ENCODE results near the gene PPP6R1. TPM values are rescaled to one million over a fixed set of nuclear protein-coding genes. Genes with fewer than 3 reads are reported as not detected.

The PPP6R1 gene
- total and polyA plus RNA-seq, 2 of the 13 experiments (the other 11 are each of a cell fraction or from before 2014, with no cell fraction given), result 25.8 to 54.0 TPM

DNA sequence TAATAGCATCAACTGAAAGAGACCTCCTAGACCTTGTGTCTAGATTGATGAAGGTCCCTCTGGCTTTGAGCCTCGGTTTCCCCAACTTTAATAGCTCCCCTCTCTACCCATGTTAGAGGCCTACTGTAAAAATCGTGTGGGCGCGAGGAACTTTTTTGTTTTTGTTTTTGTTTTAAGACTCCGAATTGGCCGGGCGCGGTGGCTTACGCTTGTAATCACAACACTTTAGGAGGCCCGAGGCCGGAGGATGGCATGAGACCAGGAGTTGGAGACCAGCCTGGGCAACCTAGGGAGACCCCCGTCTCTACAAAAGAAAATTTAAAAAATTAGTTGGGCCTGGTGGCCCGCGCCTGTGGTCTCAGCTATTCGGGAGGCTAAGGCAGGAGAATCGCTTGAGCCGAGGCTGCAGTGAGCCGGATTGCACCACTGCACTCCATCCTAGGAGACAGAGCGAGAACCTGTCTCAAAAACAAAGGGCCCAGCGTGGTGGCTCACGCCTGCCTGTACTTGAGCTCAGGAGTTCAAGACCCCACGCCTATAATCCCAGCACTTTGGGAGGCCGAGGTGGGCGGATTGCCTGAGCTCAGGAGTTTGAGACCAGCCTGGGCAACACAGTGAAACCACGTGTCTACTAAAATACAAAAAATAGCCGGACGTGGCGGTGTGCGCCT is 858 bp upstream of the PPP6R1 start (continued):
- TF ChIP-seq, protein P1, sequence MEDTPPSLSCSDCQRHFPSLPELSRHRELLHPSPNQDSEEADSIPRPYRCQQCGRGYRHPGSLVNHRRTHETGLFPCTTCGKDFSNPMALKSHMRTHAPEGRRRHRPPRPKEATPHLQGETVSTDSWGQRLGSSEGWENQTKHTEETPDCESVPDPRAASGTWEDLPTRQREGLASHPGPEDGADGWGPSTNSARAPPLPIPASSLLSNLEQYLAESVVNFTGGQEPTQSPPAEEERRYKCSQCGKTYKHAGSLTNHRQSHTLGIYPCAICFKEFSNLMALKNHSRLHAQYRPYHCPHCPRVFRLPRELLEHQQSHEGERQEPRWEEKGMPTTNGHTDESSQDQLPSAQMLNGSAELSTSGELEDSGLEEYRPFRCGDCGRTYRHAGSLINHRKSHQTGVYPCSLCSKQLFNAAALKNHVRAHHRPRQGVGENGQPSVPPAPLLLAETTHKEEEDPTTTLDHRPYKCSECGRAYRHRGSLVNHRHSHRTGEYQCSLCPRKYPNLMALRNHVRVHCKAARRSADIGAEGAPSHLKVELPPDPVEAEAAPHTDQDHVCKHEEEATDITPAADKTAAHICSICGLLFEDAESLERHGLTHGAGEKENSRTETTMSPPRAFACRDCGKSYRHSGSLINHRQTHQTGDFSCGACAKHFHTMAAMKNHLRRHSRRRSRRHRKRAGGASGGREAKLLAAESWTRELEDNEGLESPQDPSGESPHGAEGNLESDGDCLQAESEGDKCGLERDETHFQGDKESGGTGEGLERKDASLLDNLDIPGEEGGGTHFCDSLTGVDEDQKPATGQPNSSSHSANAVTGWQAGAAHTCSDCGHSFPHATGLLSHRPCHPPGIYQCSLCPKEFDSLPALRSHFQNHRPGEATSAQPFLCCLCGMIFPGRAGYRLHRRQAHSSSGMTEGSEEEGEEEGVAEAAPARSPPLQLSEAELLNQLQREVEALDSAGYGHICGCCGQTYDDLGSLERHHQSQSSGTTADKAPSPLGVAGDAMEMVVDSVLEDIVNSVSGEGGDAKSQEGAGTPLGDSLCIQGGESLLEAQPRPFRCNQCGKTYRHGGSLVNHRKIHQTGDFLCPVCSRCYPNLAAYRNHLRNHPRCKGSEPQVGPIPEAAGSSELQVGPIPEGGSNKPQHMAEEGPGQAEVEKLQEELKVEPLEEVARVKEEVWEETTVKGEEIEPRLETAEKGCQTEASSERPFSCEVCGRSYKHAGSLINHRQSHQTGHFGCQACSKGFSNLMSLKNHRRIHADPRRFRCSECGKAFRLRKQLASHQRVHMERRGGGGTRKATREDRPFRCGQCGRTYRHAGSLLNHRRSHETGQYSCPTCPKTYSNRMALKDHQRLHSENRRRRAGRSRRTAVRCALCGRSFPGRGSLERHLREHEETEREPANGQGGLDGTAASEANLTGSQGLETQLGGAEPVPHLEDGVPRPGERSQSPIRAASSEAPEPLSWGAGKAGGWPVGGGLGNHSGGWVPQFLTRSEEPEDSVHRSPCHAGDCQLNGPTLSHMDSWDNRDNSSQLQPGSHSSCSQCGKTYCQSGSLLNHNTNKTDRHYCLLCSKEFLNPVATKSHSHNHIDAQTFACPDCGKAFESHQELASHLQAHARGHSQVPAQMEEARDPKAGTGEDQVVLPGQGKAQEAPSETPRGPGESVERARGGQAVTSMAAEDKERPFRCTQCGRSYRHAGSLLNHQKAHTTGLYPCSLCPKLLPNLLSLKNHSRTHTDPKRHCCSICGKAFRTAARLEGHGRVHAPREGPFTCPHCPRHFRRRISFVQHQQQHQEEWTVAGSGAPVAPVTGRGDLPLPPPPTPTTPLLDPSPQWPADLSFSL (CRISPR knock-in tag; IDR thresholded peaks at IDR 0.05), result no peak
- no peak for TF ChIP-seq EP300 (IDR thresholded peaks at IDR 0.05; ENCODE audit: low read depth in 2 of 2, low read length in 2 of 2)
- TF ChIP-seq EP300 (CRISPR knock-in tag; IDR thresholded peaks at IDR 0.05; ENCODE audit: borderline replicate concordance), result no peak
- no peak for TF ChIP-seq ZNF639 (CRISPR knock-in tag; conservative IDR thresholded peaks at IDR 0.05)
- TF ChIP-seq MBD4 (IDR thresholded peaks at IDR 0.05; ENCODE audit: borderline replicate concordance, low read length), result no peak
- TF ChIP-seq LRRFIP1 (CRISPR knock-in tag; conservative IDR thresholded peaks at IDR 0.05), result no peak
- TF ChIP-seq ZSCAN31 (CRISPR knock-in tag; IDR thresholded peaks at IDR 0.05; ENCODE audit: low read depth), result no peak
- no peak for TF ChIP-seq NFE2L1 (CRISPR knock-in tag; IDR thresholded peaks at IDR 0.05; ENCODE audit: borderline replicate concordance)
- TF ChIP-seq, protein P2, sequence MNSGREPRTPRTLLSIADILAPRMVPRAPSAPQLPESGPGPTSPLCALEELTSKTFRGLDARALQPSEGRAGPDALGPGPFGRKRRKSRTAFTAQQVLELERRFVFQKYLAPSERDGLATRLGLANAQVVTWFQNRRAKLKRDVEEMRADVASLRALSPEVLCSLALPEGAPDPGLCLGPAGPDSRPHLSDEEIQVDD (CRISPR knock-in tag; IDR thresholded peaks at IDR 0.05; ENCODE audit: borderline replicate concordance), result no peak
- TF ChIP-seq SIX1 (CRISPR knock-in tag; IDR thresholded peaks at IDR 0.05; ENCODE audit: borderline replicate concordance), result peak; percentile 11; the same call in 1 of the 2 replicates
- no peak for TF ChIP-seq ZNF367 (CRISPR knock-in tag; IDR thresholded peaks at IDR 0.05; ENCODE audit: borderline replicate concordance)
- no peak for TF ChIP-seq ZNF3 (CRISPR knock-in tag; IDR thresholded peaks at IDR 0.05)
- no peak for TF ChIP-seq HMG20A (CRISPR knock-in tag; IDR thresholded peaks at IDR 0.05; ENCODE audit: borderline replicate concordance)
- TF ChIP-seq, protein P3, sequence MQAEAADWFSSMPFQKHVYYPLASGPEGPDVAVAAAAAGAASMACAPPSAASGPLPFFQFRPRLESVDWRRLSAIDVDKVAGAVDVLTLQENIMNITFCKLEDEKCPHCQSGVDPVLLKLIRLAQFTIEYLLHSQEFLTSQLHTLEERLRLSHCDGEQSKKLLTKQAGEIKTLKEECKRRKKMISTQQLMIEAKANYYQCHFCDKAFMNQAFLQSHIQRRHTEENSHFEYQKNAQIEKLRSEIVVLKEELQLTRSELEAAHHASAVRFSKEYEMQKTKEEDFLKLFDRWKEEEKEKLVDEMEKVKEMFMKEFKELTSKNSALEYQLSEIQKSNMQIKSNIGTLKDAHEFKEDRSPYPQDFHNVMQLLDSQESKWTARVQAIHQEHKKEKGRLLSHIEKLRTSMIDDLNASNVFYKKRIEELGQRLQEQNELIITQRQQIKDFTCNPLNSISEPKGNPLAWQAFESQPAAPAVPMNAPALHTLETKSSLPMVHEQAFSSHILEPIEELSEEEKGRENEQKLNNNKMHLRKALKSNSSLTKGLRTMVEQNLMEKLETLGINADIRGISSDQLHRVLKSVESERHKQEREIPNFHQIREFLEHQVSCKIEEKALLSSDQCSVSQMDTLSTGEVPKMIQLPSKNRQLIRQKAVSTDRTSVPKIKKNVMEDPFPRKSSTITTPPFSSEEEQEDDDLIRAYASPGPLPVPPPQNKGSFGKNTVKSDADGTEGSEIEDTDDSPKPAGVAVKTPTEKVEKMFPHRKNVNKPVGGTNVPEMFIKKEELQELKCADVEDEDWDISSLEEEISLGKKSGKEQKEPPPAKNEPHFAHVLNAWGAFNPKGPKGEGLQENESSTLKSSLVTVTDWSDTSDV (CRISPR knock-in tag; IDR thresholded peaks at IDR 0.05), result 0 out of 2 replicates have a peak, but pooled peaks have one; percentile 46
